COLO668 (cell line): ENCODE results near the gene CST3.
"Not testable (repeated sequence)": the region's sequence is repeated elsewhere in the genome, so short reads cannot be mapped to it uniquely, and the experiment has no call there.

Source experiments
- DNase-seq: peaks from one replicate; lab custom pipeline; 2025; ENCODE audit not compliant: unreplicated experiment; lab: John Stamatoyannopoulos, UW

Gene CST3

GRCh38 chr20:23629542-23630391, 8.0 kb downstream of the CST3 start:
- no peak for DNase-seq

DNA sequence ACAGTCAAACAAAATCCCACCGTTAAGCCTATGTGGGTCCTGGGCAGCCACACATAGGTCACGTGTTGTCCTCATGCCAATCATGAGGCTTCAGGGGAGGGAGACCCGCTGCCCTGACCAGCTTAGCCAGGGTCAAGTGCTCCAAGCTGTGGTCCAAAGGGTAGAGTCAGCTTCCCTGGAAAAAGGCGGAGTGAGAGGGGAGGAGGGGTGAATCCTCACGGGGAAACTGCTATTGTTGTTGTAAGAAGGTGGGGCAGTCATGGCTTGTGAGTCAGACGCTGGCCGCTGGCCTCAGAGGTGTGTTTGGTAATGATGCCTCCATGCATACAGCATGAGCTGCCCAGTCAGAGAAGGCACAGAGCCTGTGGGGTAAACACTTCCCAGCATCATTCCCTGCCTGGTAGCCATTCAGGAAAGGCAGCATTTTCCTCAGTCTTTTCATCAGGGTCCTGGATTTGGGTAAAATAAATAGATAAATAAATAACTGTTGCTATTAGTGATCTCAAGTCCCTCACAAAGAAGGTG, 8.7 kb downstream of the CST3 start:
- DNase-seq: no peak

GRCh38 chr20:23628402-23629016, 9.2 kb downstream of the CST3 start:
- DNase-seq: no peak

DNA sequence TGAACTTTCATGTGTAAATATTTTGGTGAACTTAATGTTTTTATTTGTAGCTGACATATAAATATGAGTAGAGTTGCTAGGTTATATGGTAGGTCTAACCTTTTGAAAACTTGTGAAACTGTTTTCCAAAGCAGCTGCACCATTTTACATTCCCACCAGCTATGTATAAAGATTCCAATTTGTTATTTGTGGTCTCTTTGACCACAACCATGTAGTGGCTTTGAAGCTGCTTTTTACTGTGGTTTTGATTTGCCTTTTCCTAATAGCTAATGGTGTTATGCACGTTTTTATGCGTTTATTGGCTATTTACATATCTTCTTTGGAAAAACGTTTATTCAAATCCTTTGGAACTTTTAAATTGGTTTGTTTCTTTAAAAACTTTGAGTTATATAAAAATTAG, 10.3 kb downstream of the CST3 start:
- DNase-seq: no peak

DNA sequence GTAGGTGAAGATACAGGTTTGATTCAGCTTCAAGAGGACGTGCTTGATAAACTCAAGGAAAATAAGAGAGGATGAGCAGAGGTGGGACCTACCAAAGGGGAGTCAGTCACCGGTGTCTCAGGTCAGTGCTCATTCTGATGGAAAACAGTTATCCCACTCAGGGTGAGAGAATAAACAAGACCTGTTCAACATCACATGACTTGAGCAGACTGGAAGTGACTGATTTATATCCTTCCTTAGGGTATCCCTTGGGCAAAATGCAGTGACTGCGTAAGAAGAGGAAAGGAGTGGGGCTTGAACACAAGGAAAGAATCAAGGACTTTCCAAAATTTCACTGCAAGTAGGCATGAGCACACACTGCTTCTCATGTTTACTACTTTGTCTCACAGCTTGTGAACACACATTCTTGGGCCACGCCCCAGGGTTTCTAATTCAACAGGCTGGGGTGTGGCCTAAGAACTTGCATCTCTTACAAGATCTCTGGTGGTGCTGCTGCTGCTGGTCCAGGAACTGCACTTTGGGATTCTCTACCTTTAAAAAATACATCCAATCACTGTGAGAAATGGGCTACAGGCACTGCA, 11.6 kb downstream of the CST3 start:
- DNase-seq: no peak

DNA sequence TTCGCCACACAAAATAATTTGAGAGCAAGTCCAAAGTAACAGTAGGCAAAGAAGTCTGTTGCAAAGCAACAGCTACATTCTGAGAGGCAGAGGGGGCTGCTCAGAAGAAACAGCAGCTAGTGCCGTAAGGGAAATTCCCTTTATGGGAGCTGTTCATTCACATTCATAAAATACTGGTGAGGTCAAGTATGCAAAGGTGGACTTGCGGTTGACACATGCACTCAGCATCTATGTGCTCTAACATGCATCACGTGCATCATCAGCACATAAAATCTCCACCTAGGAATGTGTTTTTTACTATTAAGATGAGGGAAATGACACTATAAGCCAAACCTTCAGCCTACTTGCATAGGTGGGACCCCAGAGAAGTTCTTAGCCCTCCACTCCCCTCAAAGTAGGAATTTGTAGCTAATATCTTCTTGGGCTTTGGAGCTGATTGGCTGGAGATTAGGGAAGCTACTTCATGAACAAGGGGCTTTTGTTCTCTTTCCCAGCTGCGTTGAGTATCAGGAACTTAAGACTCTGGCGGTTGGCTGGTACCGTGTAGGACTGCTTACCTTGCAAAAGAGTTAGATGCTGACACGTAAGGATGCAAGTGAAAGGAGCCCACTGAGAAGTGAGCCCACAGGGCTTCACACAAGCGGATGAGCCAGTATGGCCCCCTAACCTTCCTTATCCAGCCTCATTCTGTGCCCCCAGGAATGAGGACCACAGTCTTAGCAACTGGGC, 12.4 kb downstream of the CST3 start:
- DNase-seq: no peak

GRCh38 chr20:23624324-23624691, 13.4 kb downstream of the CST3 start:
- DNase-seq: no peak

DNA sequence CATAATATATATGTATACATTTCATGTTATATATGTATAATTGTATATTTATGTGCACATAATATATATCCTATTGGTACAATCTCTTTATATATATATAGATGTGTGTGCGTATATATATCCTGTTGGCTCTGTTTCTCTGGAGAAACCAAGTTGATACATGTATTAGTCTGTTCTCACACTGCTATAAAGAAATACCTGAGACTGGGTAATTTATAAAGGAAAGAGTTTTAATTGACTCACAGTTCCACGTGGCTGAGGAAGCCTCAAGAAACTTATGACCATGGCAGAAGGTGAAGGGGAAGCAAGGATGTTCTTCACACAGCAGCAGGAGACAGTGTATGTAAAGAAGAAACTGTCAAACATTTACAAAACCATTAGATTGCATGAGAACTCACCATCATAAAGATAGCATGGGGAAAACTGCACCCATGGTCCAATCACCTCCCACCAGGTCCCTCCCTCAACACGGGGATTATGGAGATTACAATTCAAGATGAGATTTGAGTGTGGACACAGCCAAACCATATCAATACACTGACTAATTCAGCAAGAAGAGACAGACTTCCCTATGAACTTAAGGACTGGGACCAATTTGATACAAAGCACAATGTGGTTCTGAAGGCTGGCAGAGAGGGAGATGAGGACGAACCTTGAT, 14.0 kb downstream of the CST3 start:
- DNase-seq: no peak

GRCh38 chr20:23622839-23623343, 14.9 kb downstream of the CST3 start:
- DNase-seq: peak; percentile 9

GRCh38 chr20:23622401-23622800, 15.4 kb downstream of the CST3 start:
- DNase-seq: not testable (repeated sequence)

DNA sequence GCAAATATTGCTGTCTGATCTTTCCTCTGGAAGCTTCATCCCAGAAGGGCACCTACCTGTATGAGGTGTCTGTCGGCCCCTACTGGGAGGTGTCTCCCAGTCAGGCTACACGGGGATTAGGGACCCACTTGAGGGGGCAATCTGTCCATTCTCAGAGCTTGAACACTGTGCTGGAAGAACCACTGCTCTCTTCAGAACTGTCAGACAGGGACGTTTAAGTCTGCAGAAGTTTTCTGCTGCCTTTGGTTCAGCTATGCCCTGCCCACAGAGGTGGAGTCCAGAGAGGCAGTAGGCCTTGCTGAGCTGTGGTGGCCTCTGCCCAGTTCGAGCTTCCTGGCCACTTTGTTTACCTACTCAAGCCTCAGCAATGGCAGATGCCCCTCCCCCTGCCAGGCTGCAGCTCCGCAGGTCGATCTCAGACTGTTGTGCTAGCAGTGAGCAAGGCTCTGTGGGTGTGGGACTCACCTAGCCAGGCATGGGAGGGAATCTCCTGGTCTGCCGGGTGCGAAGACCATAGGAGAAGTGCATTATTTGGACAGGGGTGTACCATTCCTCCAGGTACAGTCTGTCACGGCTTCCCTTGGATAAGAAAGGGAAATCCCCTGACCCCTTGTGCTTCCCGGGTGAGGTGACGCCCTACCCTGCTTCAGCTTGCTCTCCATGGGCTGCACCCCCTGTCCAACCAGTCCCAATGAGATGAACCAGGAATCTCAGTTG, 16.9 kb downstream of the CST3 start:
- not testable (repeated sequence) for DNase-seq

GRCh38 chr20:23614163-23614562, 23.6 kb downstream of the CST3 start:
- no peak for DNase-seq

DNA sequence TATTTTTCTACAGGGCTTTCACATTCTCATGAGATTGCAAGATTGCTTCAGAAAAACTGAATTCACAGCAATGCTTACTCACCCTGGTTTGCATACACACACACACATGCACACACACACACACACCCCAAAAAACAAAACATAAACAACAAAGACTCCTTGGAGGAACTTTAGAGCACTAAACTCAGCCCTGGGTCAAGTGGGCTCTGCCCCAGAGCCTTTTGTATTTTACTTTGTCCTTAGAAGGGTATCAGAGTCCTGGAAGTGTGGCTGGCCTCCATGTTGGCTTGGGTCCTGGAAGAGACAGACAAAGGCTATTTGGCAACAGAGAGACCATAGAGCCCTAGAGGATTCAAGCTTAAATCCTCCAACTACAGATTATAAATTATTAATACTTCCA, 24.1 kb downstream of the CST3 start:
- no peak for DNase-seq

DNA sequence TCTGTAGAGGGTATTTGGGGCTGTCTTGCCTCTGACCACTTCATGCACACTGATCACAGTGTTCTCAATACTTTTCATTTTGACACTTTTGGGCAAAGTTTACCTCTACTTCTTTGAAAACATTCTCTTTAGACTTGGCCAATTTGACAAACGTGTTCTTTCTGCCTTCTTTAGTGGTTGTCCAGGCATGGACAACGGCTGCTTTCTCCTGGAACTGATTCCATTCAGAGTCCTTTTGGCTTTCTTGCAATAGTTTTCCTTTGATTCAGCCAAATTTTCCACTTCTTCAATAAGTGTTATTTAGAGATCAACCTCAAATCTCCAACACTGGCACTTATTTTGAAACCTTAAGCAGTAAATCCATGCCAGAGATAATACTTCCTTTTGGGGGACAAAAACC, 25.4 kb downstream of the CST3 start:
- no peak for DNase-seq

DNA sequence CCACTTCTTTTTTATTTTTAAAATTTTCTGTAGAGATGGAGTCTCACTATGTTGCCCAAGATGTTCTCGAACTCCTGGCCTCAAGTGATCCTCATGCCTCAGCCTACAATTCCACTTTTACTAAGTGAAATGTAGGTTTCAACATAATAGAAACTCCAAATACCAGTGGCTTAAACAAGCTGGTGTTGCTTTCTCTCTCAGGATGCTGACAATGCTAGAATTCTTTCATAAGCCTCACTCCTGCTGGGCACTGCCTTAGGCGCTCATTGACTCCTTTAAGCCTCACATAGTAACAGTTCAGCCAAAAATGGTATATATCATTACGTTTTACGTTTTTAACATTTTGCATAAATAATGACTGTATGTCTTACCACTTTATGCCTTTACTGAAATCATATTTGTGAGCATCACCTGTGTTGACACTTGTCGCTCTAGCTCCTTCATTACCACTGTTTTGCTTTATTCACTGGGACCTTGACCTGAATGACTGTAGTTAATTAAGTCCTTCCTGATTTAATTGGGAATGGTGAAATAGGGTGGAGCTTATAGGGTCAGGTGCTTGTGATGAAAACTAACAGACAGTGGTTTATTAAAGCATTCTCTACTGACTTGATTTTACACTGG, 28.2 kb downstream of the CST3 start:
- DNase-seq: no peak

GRCh38 chr20:23608251-23608846, 29.4 kb downstream of the CST3 start:
- no peak for DNase-seq

- DNase-seq: no peak
Observed at GRCh38 chr20:23607497-23608245, 30.1 kb downstream of the CST3 start.

DNA sequence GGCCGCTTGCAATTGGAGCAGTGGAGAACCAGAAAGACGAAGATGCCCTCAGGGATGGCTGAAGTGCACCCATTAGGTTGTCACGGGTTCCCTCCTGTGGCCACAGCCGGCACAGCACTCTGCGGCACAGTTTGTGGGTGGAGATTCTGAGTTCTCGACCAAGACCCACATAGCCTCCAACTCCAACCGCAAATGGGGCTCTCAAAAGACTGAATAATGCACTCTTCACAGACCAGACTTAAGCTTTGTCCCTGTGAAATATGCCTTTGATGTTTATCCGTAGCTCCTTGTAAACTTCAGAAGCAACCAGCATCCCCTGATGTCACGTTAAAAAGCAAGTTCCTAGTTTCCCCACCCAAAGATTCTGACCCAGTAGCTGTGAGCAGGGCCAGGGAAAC, 31.1 kb downstream of the CST3 start:
- DNase-seq: peak; percentile 58
